ENCODE measurements around the gene ITIH3.

DNA sequence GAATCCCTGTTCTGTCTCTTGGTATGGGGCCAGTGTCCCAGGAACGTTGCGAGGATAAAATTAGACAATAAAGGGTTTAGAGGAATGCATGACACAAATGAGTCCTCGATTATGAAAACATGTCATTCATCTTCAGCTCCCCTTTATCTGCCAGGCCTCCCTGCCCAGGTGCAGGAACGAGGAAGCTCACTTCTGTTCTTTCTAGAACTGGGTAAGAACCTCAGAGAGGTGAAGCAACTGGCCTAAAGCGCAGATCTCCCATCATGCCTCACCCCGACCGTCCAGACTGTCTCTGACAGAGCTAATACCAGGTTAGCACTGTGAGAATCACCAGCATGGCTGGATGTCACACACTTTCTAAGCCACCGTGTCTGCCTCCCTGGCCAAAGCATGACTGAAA lies 18.7 kb upstream of the ITIH3 start:
- TF ChIP-seq, protein P1, sequence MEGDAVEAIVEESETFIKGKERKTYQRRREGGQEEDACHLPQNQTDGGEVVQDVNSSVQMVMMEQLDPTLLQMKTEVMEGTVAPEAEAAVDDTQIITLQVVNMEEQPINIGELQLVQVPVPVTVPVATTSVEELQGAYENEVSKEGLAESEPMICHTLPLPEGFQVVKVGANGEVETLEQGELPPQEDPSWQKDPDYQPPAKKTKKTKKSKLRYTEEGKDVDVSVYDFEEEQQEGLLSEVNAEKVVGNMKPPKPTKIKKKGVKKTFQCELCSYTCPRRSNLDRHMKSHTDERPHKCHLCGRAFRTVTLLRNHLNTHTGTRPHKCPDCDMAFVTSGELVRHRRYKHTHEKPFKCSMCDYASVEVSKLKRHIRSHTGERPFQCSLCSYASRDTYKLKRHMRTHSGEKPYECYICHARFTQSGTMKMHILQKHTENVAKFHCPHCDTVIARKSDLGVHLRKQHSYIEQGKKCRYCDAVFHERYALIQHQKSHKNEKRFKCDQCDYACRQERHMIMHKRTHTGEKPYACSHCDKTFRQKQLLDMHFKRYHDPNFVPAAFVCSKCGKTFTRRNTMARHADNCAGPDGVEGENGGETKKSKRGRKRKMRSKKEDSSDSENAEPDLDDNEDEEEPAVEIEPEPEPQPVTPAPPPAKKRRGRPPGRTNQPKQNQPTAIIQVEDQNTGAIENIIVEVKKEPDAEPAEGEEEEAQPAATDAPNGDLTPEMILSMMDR (IDR thresholded peaks at IDR 0.05): no peak
- TF ChIP-seq POLR2A (IDR thresholded peaks at IDR 0.05; ENCODE audit: low read depth): no peak

Data from esophagus muscularis mucosa (tissue), 3 donors.